ENCODE results near the gene HCRTR1.

HCRTR1 gene

DNA sequence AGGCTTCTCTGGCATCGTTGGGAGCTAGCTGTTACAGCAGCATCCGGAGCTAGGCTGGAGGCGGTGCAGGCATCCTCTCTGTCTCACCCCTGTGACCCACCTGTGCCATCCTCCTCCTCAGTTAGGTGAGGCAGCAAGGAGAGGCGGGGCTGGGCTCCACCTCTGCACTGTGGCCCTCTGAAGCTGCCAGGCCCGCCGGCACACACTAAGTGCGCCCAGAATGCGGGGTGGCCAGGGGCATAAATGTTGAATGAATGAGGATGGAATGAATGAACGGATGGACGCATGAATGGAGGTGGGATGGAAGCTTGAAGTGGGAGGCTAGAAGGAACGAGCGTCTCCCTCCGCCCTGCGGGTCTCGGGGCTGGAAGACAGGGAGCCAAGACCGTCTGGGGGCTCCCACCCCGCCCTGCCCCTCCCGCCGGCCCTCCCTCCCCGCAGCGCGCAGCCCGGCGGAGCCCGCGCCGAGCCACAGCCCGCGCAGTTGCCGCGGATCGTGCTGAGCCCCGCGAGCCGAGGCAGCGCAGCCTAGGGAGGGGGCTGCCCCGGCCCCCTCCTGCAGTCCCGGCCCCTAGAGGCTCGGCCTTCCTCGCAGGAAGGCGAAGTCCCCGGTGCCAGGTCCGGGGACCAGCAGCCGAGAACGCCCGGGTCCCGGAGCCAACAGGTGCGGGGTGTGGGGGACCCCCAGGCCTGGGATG, at the start of gene HCRTR1:
HCRTR1 (plus strand) TSS at position 472 of the 698 bp plus-strand sequence. CDS start 1,504 bp downstream, outside the sequence.
- H3K4me3 ChIP-seq (ENCODE audit: low read depth, low read length), result peak within 1 kb of the TSS; percentile 77

DNA sequence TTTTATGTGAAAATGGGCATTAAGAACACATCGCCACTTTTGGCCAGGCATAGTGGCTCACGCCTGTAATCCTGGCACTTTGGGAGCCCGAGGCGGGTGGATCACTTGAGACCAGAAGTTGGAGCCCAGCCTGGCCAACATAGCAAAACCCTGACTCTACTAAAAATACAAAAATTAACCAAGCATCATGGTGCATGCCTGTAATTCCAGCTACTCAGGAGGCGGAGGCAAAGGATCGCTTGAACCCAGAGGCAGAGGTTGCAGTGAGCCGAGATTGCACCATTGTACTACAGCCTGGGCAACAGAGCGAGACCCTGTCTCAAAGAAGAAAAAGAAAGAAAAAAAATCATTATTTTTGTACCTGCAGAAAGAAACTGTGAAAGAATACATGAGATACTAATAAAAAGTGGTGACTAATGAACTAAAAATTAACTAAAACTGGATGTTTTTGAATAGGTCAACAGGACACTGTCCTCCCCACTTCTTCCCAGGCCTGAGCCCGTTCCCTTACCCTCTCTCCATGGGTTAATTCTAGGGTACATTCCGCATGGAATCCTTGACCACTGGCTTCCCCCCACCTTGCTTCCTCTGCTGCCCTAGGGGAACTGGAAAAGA, 49.4 kb upstream of the HCRTR1 start:
- no peaks in the 10 kb centered on the region; the same call in 1 of the 2 replicates for H3K27me3 ChIP-seq (ENCODE audit: control insufficient read depth, insufficient read depth, low read length)
- no peaks in the 10 kb centered on the region for H3K9me3 ChIP-seq (ENCODE audit: control insufficient read depth, insufficient read depth, low read depth, low read length)
- no peak overlapping the region for H3K9ac ChIP-seq (ENCODE audit: low read length)
- no peaks in the 10 kb centered on the region for H3K36me3 ChIP-seq (ENCODE audit: control insufficient read depth, insufficient read depth, low read length)
- peaks cover 10% of the 10 kb centered on the region for H3K4me1 ChIP-seq (ENCODE audit: control insufficient read depth, insufficient read depth, low read length)
- H3K4me3 ChIP-seq (ENCODE audit: low read depth, low read length), result no peak overlapping the region
- no peak overlapping the region for H3K27ac ChIP-seq (ENCODE audit: low read depth, low read length)

More for the DNA sequence above, at the start of gene HCRTR1:
- no peaks in the 10 kb centered on the region for H3K36me3 ChIP-seq (ENCODE audit: control insufficient read depth, insufficient read depth, low read length)
- H3K27me3 ChIP-seq (ENCODE audit: control insufficient read depth, insufficient read depth, low read length), result peaks cover 44% of the 10 kb centered on the region
- peak within 1 kb of the TSS; percentile 25 for H3K9ac ChIP-seq (ENCODE audit: low read length)
- H3K9me3 ChIP-seq (ENCODE audit: control insufficient read depth, insufficient read depth, low read depth, low read length), result no peaks in the 10 kb centered on the region
- no peak within 1 kb of the TSS for H3K27ac ChIP-seq (ENCODE audit: low read depth, low read length)
- H3K4me1 ChIP-seq (ENCODE audit: control insufficient read depth, insufficient read depth, low read length), result peaks cover 13% of the 10 kb centered on the region

DNA sequence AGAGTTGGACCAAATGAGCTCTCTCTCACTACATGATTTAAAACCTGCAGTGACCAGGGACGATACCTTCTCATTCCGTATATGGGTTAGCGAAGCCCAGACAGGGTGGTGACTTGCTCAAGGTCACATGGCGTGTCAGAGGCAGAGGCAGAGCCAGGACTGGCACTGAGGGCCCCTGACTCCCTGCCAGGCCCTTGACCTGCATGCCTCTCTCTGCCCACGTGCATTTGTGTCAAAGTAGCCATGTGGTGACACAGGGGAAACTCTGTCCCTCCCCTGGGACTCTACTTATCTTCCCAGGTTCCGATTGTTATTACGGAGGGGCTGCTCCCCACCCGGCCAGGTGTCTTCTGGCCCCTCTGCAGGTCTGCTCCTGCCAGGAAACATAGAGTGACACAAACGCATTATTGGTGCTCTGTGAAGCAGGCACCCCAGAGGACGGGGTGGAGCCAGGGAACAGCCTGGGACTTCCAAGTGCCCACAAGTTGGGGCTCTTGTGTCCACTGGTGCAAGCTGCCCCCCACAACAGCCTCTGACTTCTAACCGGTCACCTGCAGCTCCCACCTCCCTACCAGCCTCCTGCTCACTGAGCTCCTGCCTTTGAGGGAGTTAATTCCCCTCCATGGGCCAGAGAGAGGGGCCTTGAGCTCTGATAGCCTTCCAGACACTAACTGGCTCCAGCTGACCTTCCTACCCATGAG, 48.4 kb upstream of the HCRTR1 start:
- Histone ChIP-seq H3K27me3 (ENCODE audit: control insufficient read depth, insufficient read depth, low read length) (no peaks in the 10 kb centered on the region; the same call in 1 of the 2 replicates), H3K4me3 (ENCODE audit: low read depth, low read length) (no peak overlapping the region), H3K4me1 (ENCODE audit: control insufficient read depth, insufficient read depth, low read length) (peaks cover 3% of the 10 kb centered on the region), H3K9me3 (ENCODE audit: control insufficient read depth, insufficient read depth, low read depth, low read length) (no peaks in the 10 kb centered on the region), H3K27ac (ENCODE audit: low read depth, low read length) (no peak overlapping the region), H3K9ac (ENCODE audit: low read length) (no peak overlapping the region), H3K36me3 (ENCODE audit: control insufficient read depth, insufficient read depth, low read length) (no peaks in the 10 kb centered on the region)

DNA sequence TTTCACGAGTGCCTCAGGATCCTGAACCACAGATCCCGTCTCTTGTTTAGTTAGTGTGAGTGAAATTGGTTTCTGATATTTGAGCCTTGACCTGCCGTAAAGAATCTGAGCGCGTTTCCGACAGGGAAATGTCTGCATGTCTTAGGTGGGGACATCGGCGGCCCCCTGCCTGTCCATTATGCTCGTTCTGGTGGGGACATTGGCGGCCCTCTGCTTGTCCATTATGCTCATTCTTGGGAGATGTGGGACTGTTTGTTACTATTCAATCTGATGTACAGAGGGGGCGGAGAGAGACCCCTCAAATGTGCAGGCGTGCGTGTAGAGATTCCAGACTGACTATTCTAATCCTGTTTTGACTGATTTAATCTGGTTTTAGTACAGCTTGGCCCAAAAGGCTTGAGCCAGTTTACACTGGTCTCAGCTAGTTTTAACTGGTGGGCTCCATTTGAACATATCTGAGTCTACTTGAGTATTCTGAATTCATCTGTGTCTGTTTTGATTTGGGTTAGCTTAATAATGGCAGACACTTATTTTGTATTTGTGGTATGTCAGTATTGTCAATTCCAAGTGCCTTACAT, 47.8 kb upstream of the HCRTR1 start:
- Histone ChIP-seq H3K27ac (ENCODE audit: low read depth, low read length) (no peak overlapping the region), H3K9ac (ENCODE audit: low read length) (no peak overlapping the region), H3K27me3 (ENCODE audit: control insufficient read depth, insufficient read depth, low read length) (no peaks in the 10 kb centered on the region; the same call in 1 of the 2 replicates), H3K9me3 (ENCODE audit: control insufficient read depth, insufficient read depth, low read depth, low read length) (no peaks in the 10 kb centered on the region), H3K4me3 (ENCODE audit: low read depth, low read length) (no peak overlapping the region), H3K36me3 (ENCODE audit: control insufficient read depth, insufficient read depth, low read length) (no peaks in the 10 kb centered on the region), H3K4me1 (ENCODE audit: control insufficient read depth, insufficient read depth, low read length) (no peaks in the 10 kb centered on the region)

DNA sequence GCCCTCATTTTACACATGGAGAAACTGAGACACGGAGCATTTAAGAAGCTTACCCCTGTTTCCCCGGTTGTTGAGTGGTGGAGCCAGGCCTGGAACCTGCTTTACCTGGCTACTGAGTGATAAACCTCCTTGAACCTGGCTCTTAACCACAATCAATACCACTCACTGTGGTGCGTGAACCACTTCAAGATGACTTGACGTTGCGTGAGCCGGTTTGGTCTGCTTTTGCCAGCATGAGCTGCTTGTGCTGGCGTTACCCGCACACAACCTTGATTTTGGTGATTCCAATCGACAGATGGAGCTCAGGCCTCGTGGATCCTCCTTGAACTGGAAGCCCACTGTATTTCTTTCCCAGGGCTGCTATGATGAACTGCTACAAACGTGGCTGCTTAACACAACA, 47.3 kb upstream of the HCRTR1 start:
- Histone ChIP-seq H3K27ac (ENCODE audit: low read depth, low read length) (no peak overlapping the region), H3K9ac (ENCODE audit: low read length) (no peak overlapping the region), H3K4me1 (ENCODE audit: control insufficient read depth, insufficient read depth, low read length) (peaks cover 4% of the 10 kb centered on the region; the same call in 1 of the 2 replicates)

DNA sequence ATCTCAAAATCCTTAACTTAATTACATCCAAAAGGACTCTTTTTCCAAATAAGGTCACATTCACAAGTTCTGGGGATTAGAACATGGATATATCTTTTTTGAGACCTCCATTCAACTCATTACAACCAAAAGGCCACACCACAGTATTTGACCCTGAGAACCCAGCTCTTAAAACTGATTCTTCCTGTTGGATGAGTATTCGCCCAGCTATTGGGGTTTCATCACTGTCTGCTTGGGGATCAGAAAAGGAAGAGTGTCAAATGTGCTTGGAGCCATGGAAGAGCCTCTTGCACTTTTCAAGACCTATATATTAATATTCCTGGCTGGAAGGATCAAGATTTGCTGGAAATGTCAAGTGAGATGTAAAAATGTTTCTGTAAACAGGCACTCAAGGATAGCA, 46.6 kb upstream of the HCRTR1 start:
- H3K27ac ChIP-seq (ENCODE audit: low read depth, low read length), result no peak overlapping the region
- H3K36me3 ChIP-seq (ENCODE audit: control insufficient read depth, insufficient read depth, low read length), result no peaks in the 10 kb centered on the region
- no peaks in the 10 kb centered on the region; the same call in 1 of the 2 replicates for H3K27me3 ChIP-seq (ENCODE audit: control insufficient read depth, insufficient read depth, low read length)
- peaks cover 11% of the 10 kb centered on the region for H3K4me1 ChIP-seq (ENCODE audit: control insufficient read depth, insufficient read depth, low read length)
- no peak overlapping the region for H3K9ac ChIP-seq (ENCODE audit: low read length)
- H3K9me3 ChIP-seq (ENCODE audit: control insufficient read depth, insufficient read depth, low read depth, low read length), result no peaks in the 10 kb centered on the region
- H3K4me3 ChIP-seq (ENCODE audit: low read depth, low read length), result no peak overlapping the region

More for the DNA sequence above, 47.3 kb upstream of the HCRTR1 start:
- no peaks in the 10 kb centered on the region; the same call in 1 of the 2 replicates for H3K27me3 ChIP-seq (ENCODE audit: control insufficient read depth, insufficient read depth, low read length)
- no peak overlapping the region for H3K4me3 ChIP-seq (ENCODE audit: low read depth, low read length)
- H3K9me3 ChIP-seq (ENCODE audit: control insufficient read depth, insufficient read depth, low read depth, low read length), result no peaks in the 10 kb centered on the region
- no peaks in the 10 kb centered on the region for H3K36me3 ChIP-seq (ENCODE audit: control insufficient read depth, insufficient read depth, low read length)

DNA sequence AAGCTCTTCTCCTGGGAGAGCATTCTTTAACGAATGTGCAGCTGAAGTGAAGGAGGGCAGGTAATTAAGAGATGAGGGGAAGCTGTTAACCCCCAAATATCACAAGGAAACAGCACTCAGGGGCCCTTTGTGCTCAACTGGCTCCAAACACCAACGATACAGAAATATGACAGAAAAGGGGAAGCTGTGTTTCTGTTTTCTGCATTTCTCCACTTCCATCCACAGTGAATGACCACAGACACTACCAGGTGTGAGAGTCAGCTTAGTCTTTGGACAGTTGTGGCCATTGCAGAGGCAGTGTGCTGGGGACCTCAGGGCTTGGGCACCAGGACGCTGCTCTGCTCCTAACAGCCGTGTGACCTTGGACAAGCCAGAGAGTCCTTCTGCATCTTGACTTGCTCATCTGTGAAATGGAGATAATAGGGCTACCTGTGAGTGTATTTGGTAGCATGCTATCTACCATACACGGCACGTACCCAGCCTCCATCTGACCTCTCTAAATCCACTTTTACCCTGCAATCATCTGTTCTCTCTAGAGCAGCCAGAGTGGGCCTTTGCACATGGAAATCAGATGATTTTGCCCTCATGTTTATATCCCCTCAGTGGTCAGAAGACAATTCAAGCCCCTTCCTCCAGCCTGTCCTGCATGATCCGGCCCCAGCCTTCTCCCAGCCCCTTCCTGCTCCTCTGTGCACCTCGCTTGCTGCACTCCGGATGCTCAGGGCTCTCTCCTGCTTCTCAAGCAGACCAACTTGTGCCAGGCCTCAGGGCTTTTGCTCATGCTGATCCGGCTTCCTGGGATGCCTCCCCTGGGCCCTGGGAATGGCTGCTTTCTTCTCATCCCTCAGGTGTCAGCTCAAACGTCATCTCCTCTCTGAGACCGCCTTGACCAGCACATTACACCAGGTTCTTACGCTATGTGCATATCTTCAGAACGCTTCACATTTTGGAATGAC, 45.9 kb upstream of the HCRTR1 start:
- Histone ChIP-seq H3K27me3 (ENCODE audit: control insufficient read depth, insufficient read depth, low read length) (peaks cover 2% of the 10 kb centered on the region; the same call in 1 of the 2 replicates), H3K9ac (ENCODE audit: low read length) (no peak overlapping the region), H3K4me1 (ENCODE audit: control insufficient read depth, insufficient read depth, low read length) (peaks cover 17% of the 10 kb centered on the region), H3K4me3 (ENCODE audit: low read depth, low read length) (no peak overlapping the region), H3K36me3 (ENCODE audit: control insufficient read depth, insufficient read depth, low read length) (no peaks in the 10 kb centered on the region), H3K27ac (ENCODE audit: low read depth, low read length) (no peak overlapping the region), H3K9me3 (ENCODE audit: control insufficient read depth, insufficient read depth, low read depth, low read length) (no peaks in the 10 kb centered on the region)

DNA sequence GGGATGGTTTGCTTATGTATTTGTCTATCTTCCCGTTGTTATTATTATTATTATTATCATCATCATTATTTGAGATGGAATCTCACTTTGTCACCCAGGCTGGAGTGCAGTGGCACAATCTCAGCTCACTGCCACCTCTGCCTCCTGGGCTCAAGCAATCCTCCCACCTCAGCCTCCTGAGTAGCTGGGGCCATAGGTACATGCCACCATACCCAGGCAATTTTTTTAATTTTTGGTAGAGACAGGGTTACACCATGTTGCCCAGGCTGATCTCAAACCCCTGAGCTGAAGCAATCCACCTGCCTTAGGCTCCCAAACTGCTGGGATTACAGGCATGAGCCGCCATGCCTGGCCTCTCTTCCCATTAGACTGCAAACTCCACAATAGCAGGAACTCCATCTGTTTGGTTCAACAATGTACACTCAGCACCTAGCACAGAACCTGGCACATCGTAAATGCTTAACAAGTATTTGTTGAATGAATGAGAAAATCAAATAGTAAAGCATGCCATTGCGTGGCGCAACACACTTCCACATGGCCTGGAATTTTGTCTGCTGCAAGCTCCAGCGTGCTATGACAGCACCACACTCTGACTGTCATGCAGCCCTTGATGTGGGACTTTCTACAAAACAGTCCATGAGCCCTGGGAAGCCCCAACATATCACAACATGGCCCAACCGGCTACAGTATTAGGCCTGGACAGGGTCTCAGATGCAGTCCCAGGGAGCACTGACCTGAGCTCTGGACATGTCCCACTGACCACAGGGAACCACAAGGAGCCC, 45.0 kb upstream of the HCRTR1 start:
- H3K4me3 ChIP-seq (ENCODE audit: low read depth, low read length), result no peak overlapping the region
- no peak overlapping the region for H3K9ac ChIP-seq (ENCODE audit: low read length)

DNA sequence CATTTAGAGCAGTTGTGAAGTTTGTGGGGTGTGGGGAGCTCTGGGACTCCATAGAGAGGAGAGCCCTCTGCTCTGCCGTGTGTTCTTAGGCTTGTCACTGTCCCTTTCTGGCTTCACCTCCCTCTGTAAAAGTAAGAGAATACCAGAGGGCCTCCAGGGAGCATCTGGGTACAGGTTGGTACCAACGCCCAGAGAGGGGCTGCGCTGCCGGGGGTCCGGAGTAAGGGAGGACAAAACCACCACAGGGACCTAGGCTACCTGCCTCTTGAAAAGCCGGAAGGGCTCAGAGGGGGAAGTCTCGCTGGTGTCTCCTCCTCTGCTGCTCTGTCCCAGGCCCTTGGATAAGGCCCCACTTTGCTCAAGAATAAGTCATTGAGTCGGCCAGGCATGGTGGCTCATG, 44.2 kb upstream of the HCRTR1 start:
- H3K4me3 ChIP-seq (ENCODE audit: low read depth, low read length), result no peak overlapping the region
- H3K27me3 ChIP-seq (ENCODE audit: control insufficient read depth, insufficient read depth, low read length), result peaks cover 10% of the 10 kb centered on the region; the same call in 1 of the 2 replicates
- peaks cover 28% of the 10 kb centered on the region for H3K4me1 ChIP-seq (ENCODE audit: control insufficient read depth, insufficient read depth, low read length)
- H3K9me3 ChIP-seq (ENCODE audit: control insufficient read depth, insufficient read depth, low read depth, low read length), result no peaks in the 10 kb centered on the region
- H3K9ac ChIP-seq (ENCODE audit: low read length), result no peak overlapping the region
- no peaks in the 10 kb centered on the region for H3K36me3 ChIP-seq (ENCODE audit: control insufficient read depth, insufficient read depth, low read length)
- no peak overlapping the region for H3K27ac ChIP-seq (ENCODE audit: low read depth, low read length)

More for the DNA sequence above, 45.0 kb upstream of the HCRTR1 start:
- no peak overlapping the region for H3K27ac ChIP-seq (ENCODE audit: low read depth, low read length)
- peaks cover 10% of the 10 kb centered on the region; the same call in 1 of the 2 replicates for H3K27me3 ChIP-seq (ENCODE audit: control insufficient read depth, insufficient read depth, low read length)
- no peaks in the 10 kb centered on the region for H3K36me3 ChIP-seq (ENCODE audit: control insufficient read depth, insufficient read depth, low read length)
- no peaks in the 10 kb centered on the region for H3K9me3 ChIP-seq (ENCODE audit: control insufficient read depth, insufficient read depth, low read depth, low read length)
- peaks cover 26% of the 10 kb centered on the region for H3K4me1 ChIP-seq (ENCODE audit: control insufficient read depth, insufficient read depth, low read length)
